HepG2 (cell line): ENCODE data around the gene DUS2. TPM values are rescaled to one million over a fixed set of nuclear protein-coding genes. Genes with fewer than 3 reads are reported as not detected.

Experiments used
- ATAC-seq: fragments of 200-7000 bp; cut with Tn5 transposase; 3 replicates; pipeline ENCODE4 v1.9.1; 2020; ENCODE audit warnings: mild to moderate bottlenecking, moderate library complexity
- BruUV-seq: library from RNA; stranded (reverse); fragments of 400-500 nt; replicated peaks from 2 replicates; lab custom pipeline; 2021; lab: Mats Ljungman, UMichigan
- CTCF ChIA-PET: fragments of 300-600 bp; formaldehyde crosslinking; extraction: SDS; loops from one replicate; lab custom pipeline; 2021; ENCODE audit warnings: low total read pairs, inconsistent platforms, low intra/inter-chr PET ratio; lab: Yijun Ruan, JAX
- POLR2A ChIA-PET: fragments of 350-600 bp; sonication (Branson Sonifier 250); formaldehyde crosslinking; loops from one replicate; lab custom pipeline; 2020; ENCODE audit warnings: antibody characterized with exemption, inconsistent platforms; lab: Yijun Ruan, JAX
- DNase-seq: peaks from one replicate; pipeline ENCODE4 v3.0.0-alpha.2; 2015; ENCODE audit warnings: low spot score
- FAIRE-seq: peaks from 3 replicates; lab custom pipeline; 2011; peaks lifted over from hg19 to GRCh38; lab: Jason Lieb, UNC
- H2AFZ ChIP-seq: one replicate; pipeline ENCODE4 v1.6.1; 2011; ENCODE audit warnings: low read length, inconsistent platforms
- H3K27ac ChIP-seq: fragments of 300-600 bp; 3 replicates; pipeline ENCODE4 v1.8.0; 2011; ENCODE audit warnings: mixed run types, mild to moderate bottlenecking, mixed read lengths, low read length, inconsistent platforms; ENCODE audit not compliant: insufficient read depth; ENCODE audit errors: extremely low read length
- H3K27me3 ChIP-seq, 2 experiments: fragments of 200-600 bp in 1 of 2; 2 replicates in 1 of 2; 3 replicates in 1 of 2; pipeline versions ENCODE4 v1.6.0 to v1.8.0; 2011; ENCODE audit warnings: low read length in 2 of 2, mild to moderate bottlenecking in 2 of 2, moderate library complexity in 2 of 2, inconsistent platforms in 1 of 2; ENCODE audit not compliant: insufficient read depth in 2 of 2, control insufficient read depth in 1 of 2
- H3K36me3 ChIP-seq, 2 experiments: fragments of 200-600 bp in 1 of 2; replicated peaks in 1 of 2; 2 replicates in 1 of 2; 3 replicates in 1 of 2; pipeline versions ENCODE4 v1.5.1 to v1.8.0; 2011; ENCODE audit warnings: low read length in 2 of 2, inconsistent platforms in 1 of 2; ENCODE audit not compliant: insufficient read depth in 2 of 2, control insufficient read depth in 1 of 2
- H3K4me1 ChIP-seq: 2 replicates; pipeline ENCODE4 v1.5.1; 2012; ENCODE audit warnings: low read length, inconsistent platforms; ENCODE audit not compliant: insufficient read depth
- H3K4me2 ChIP-seq: 2 replicates; pipeline ENCODE4 v1.6.0; 2011; ENCODE audit warnings: low read depth, low read length, inconsistent platforms
- H3K4me3 ChIP-seq, 3 experiments: fragments of 200-600 bp in 1 of 3; sonication (generic), shearing (Covaris generic) in 1 of 3; replicated peaks in 1 of 3; 2 replicates each; pipeline ENCODE4 v1.5.1; 2011 to 2016; ENCODE audit warnings: low read length in 3 of 3, inconsistent platforms in 2 of 3, low read depth in 2 of 3, mild to moderate bottlenecking in 2 of 3, control low read depth in 1 of 3, mixed read lengths in 1 of 3; ENCODE audit not compliant: insufficient read depth in 1 of 3
- H3K79me2 ChIP-seq: one replicate; pipeline ENCODE4 v1.6.1; 2011; ENCODE audit warnings: low read length, inconsistent platforms; ENCODE audit not compliant: insufficient read depth
- H3K9ac ChIP-seq: 2 replicates; pipeline ENCODE4 v1.6.0; 2011; ENCODE audit warnings: mild to moderate bottlenecking, low read depth, low read length, inconsistent platforms; ENCODE audit not compliant: insufficient read depth
- H3K9me3 ChIP-seq: 2 replicates; pipeline ENCODE4 v1.5.1; 2012; ENCODE audit warnings: mild to moderate bottlenecking, low read length
- H4K20me1 ChIP-seq: 2 replicates; pipeline ENCODE4 v1.6.0; 2011; ENCODE audit warnings: inconsistent platforms, mild to moderate bottlenecking, low read length, moderate library complexity; ENCODE audit not compliant: insufficient read depth
- ADNP ChIP-seq: sonication (generic); formaldehyde crosslinking; IDR thresholded peaks from 2 replicates; pipeline ENCODE4 v1.4.0; 2020; ENCODE audit warnings: missing genetic modification reagents
- HINFP ChIP-seq: sonication (generic); formaldehyde crosslinking; IDR thresholded peaks from 2 replicates; pipeline ENCODE4 v1.4.0; 2020; ENCODE audit warnings: low read depth, mild to moderate bottlenecking, missing genetic modification reagents
- KDM5B ChIP-seq: sonication (generic); formaldehyde crosslinking; IDR thresholded peaks from 2 replicates; pipeline ENCODE4 v1.4.0; 2020; ENCODE audit warnings: missing genetic modification reagents, mild to moderate bottlenecking, borderline replicate concordance
- NFIC ChIP-seq: IDR thresholded peaks from 2 replicates; pipeline ENCODE4 v1.6.1; 2012; ENCODE audit warnings: mild to moderate bottlenecking, low read length, inconsistent platforms
- ZHX1 ChIP-seq: sonication (generic); formaldehyde crosslinking; IDR thresholded peaks from 2 replicates; pipeline ENCODE4 v1.8.1; 2022; ENCODE audit warnings: low read depth, mild to moderate bottlenecking, missing genetic modification reagents
- WGBS: methylation state at CpG from one replicate; pipeline ENCODE4 v1.1.6; 2017; ENCODE audit warnings: low lambda C conversion rate; 5-methylcytosine and 5-hydroxymethylcytosine counted together
- in situ Hi-C: cut with HindIII; loops from 2 replicates; pipeline ENCODE4 v1.10.0; 2017; ENCODE audit warnings: low pct_unique_long_range_greater_than_20kb; ENCODE audit not compliant: extremely low pct_ligation_motif_present
- intact Hi-C: fragments of 100-400 bp; cut with micrococcal nuclease; formaldehyde crosslinking; loops from one replicate; pipeline ENCODE4 v1.10.0; 2022; ENCODE audit not compliant: unreplicated experiment
- polyA plus RNA-seq, 8 experiments: library from polyadenylated mRNA; depleted of rRNA in 3 of 8; stranded (reverse) in 7 of 8; unstranded in 1 of 8; fragments of >200 nt; fragmentation: Illumina TruSeq in 4 of 8; extraction: Trizol in 4 of 8; gene quantifications; 2 replicates each; pipeline versions ENCODE4 v1.2.1 to v1.2.3, GENCODE V29; 2011 to 2016; ENCODE audit warnings: low read depth in 4 of 8, missing spikeins in 1 of 8, mixed read lengths in 1 of 8; ENCODE audit not compliant: insufficient read depth in 1 of 8
- total RNA-seq, 5 experiments: library from RNA; depleted of rRNA; stranded (reverse); fragments of >200 nt; fragmentation: Illumina TruSeq; extraction: Trizol; gene quantifications; 2 replicates each; pipeline ENCODE4 v1.2.3, GENCODE V29; 2016; ENCODE audit warnings: low read depth in 1 of 5
- TF ChIP-seq, protein P1 (sequence below): sonication (generic); formaldehyde crosslinking; IDR thresholded peaks from 2 replicates; pipeline ENCODE4 v1.4.0; 2020; ENCODE audit warnings: missing genetic modification reagents

The DUS2 gene
- total and polyA plus RNA-seq, 2 of the 13 experiments (the other 11 are each of a cell fraction or from before 2014, with no cell fraction given): 17.8 to 25.1 TPM

DNA sequence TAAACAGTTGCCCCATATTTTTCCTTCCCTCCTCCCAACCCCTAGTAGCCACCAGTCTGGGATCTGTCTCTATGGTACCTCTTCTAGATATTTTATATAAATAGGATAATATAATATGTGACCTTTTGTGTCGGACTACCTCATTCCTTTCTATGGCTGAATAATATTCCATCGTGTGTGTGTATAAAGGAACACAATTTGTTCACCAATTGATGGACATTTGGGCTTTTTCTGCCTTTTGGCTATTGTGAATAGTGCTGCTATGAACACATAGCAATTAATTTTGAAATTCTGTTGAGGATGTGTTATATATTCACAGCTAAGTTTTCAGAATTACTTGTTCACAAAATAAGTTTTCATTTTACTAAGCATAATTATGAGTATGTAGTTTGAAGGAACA is 64.6 kb downstream of the DUS2 start:
- POLR2A ChIA-PET: no interaction called here
- FAIRE-seq: no peak
- peaks cover 70% of the 10 kb centered on the region for H3K79me2 ChIP-seq
- TF ChIP-seq KDM5B: no peak
- TF ChIP-seq HINFP (CRISPR knock-in tag): no peak
- TF ChIP-seq ZHX1: no peak
- TF ChIP-seq, protein P1, sequence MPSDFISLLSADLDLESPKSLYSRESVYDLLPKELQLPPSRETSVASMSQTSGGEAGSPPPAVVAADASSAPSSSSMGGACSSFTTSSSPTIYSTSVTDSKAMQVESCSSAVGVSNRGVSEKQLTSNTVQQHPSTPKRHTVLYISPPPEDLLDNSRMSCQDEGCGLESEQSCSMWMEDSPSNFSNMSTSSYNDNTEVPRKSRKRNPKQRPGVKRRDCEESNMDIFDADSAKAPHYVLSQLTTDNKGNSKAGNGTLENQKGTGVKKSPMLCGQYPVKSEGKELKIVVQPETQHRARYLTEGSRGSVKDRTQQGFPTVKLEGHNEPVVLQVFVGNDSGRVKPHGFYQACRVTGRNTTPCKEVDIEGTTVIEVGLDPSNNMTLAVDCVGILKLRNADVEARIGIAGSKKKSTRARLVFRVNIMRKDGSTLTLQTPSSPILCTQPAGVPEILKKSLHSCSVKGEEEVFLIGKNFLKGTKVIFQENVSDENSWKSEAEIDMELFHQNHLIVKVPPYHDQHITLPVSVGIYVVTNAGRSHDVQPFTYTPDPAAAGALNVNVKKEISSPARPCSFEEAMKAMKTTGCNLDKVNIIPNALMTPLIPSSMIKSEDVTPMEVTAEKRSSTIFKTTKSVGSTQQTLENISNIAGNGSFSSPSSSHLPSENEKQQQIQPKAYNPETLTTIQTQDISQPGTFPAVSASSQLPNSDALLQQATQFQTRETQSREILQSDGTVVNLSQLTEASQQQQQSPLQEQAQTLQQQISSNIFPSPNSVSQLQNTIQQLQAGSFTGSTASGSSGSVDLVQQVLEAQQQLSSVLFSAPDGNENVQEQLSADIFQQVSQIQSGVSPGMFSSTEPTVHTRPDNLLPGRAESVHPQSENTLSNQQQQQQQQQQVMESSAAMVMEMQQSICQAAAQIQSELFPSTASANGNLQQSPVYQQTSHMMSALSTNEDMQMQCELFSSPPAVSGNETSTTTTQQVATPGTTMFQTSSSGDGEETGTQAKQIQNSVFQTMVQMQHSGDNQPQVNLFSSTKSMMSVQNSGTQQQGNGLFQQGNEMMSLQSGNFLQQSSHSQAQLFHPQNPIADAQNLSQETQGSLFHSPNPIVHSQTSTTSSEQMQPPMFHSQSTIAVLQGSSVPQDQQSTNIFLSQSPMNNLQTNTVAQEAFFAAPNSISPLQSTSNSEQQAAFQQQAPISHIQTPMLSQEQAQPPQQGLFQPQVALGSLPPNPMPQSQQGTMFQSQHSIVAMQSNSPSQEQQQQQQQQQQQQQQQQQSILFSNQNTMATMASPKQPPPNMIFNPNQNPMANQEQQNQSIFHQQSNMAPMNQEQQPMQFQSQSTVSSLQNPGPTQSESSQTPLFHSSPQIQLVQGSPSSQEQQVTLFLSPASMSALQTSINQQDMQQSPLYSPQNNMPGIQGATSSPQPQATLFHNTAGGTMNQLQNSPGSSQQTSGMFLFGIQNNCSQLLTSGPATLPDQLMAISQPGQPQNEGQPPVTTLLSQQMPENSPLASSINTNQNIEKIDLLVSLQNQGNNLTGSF: no peak
- no peak for TF ChIP-seq ADNP (CRISPR knock-in tag)
- no peak for TF ChIP-seq NFIC

More for the DNA sequence above, 64.6 kb downstream of the DUS2 start:
- Histone ChIP-seq H3K27ac (no peak overlapping the region), H3K36me3 (no peaks in the 10 kb centered on the region), H3K4me1 (peaks cover 67% of the 10 kb centered on the region), H3K9me3 (no peaks in the 10 kb centered on the region), H3K4me3 (peak overlapping the region; percentile 90 to 98 (median 94); a peak in 5 of 6 replicates), H3K9ac (peak overlapping the region; percentile 93; the same call in 1 of the 2 replicates), H2AFZ (no peak overlapping the region), H3K27me3 (no peaks in the 10 kb centered on the region; a peak in 1 of 5 replicates), H4K20me1 (peaks cover 51% of the 10 kb centered on the region), H3K4me2 (peak overlapping the region; percentile 89)
- WGBS: 22% methylated on average over 2 of the region's 2 CpGs
- DNase-seq (no peak), ATAC-seq (no peak)
- BruUV-seq: no TSS peak
- CTCF ChIA-PET: no interaction called here
- in situ Hi-C loops (loop anchor here (10.0 kb wide), 2 partner anchors 147 to 247 kb away; partner anchors contain the start of gene ESRP2), intact Hi-C loops (loop anchor here (5.0 to 10.0 kb wide), 3 partner anchors 40 to 1063 kb away; partner anchors contain the start of gene CBFB)
